GM12892 (cell line): ENCODE results near the gene PTCHD1.

ENCODE experiments used
- POLR2A ChIP-seq: IDR thresholded peaks from 2 replicates; pipeline ENCODE4 v1.6.1; 2011; ENCODE audit warnings: low read depth, low read length, control low read depth
- POLR2AphosphoS5 ChIP-seq: IDR thresholded peaks from 2 replicates; pipeline ENCODE4 v1.6.1; 2011; ENCODE audit warnings: low read depth, low read length, control low read depth

- TF ChIP-seq POLR2A (no peak), POLR2AphosphoS5 (no peak)
Measured at GRCh38 chrX:23334521-23334847, 165 bp upstream of the PTCHD1 start.
